AG04449 (cell line): ENCODE data around the gene AADACL4.

Experiments used
- CTCF ChIA-PET: fragments of 350-600 bp; formaldehyde crosslinking; extraction: SDS; loops from one replicate; lab custom pipeline; 2021; ENCODE audit warnings: antibody characterized with exemption; lab: Yijun Ruan, JAX
- POLR2A ChIA-PET: fragments of 400-600, 350-600 bp; formaldehyde crosslinking; extraction: SDS; loops from one replicate; lab custom pipeline; 2020; ENCODE audit warnings: antibody characterized with exemption, inconsistent platforms; lab: Yijun Ruan, JAX
- DNase-seq: peaks from one replicate; pipeline ENCODE4 v3.0.0-alpha.2; 2010; ENCODE audit warnings: low read depth, low spot score
- H3K4me3 ChIP-seq: 2 replicates; pipeline ENCODE4 v1.5.1; 2011; ENCODE audit warnings: low read depth, mild to moderate bottlenecking, control low read depth, low read length
- CTCF ChIP-seq: IDR thresholded peaks from one replicate; pipeline ENCODE4 v1.5.1; 2011; ENCODE audit warnings: mild to moderate bottlenecking, moderate library complexity, low read length, control low read depth, inconsistent platforms; ENCODE audit not compliant: insufficient read depth; ENCODE audit errors: missing control alignments

Gene AADACL4

GRCh38 chr1:12677565-12677964, 33.7 kb downstream of the AADACL4 start:
- ChIA-PET POLR2A (no interaction called here), CTCF (no interaction called here)
- TF ChIP-seq CTCF = no peak
- DNase-seq = no peak
- no peak overlapping the region for H3K4me3 ChIP-seq

GRCh38 chr1:12678350-12678749, 34.5 kb downstream of the AADACL4 start:
- no peak overlapping the region for H3K4me3 ChIP-seq
- ChIA-PET POLR2A (no interaction called here), CTCF (no interaction called here)

GRCh38 chr1:12678820-12679219, 34.9 kb downstream of the AADACL4 start:
- no peak for DNase-seq
- TF ChIP-seq CTCF = no peak
- ChIA-PET CTCF (no interaction called here), POLR2A (no interaction called here)
- no peak overlapping the region for H3K4me3 ChIP-seq

More at GRCh38 chr1:12678350-12678749, 34.5 kb downstream of the AADACL4 start:
- DNase-seq = no peak
- no peak for TF ChIP-seq CTCF

- no peak overlapping the region for H3K4me3 ChIP-seq
- ChIA-PET POLR2A (no interaction called here), CTCF (no interaction called here)
- DNase-seq = no peak
- TF ChIP-seq CTCF = no peak
These were observed 46.3 kb downstream of the AADACL4 start for GRCh38 chr1:12690156-12690555.

- ChIA-PET CTCF (no interaction called here), POLR2A (no interaction called here)
- no peak for TF ChIP-seq CTCF
- no peak for DNase-seq
- no peak overlapping the region for H3K4me3 ChIP-seq
These were observed 49.3 kb downstream of the AADACL4 start for GRCh38 chr1:12692967-12693782.

- TF ChIP-seq CTCF = no peak
- ChIA-PET CTCF (no interaction called here), POLR2A (no interaction called here)
- H3K4me3 ChIP-seq = no peak overlapping the region
- DNase-seq = no peak
These were observed 52.8 kb downstream of the AADACL4 start for GRCh38 chr1:12696658-12697057.
